HG03378 (cell line): ENCODE measurements around the gene CCDC148.
"Not testable (repeated sequence)": the region's sequence is repeated elsewhere in the genome, so short reads cannot be mapped to it uniquely, and the experiment has no call there.

ENCODE experiments used
- ATAC-seq: cut with Tn5 transposase; IDR thresholded peaks from one replicate; pipeline ENCODE4 v1.9.1; 2021; ENCODE audit warnings: mild to moderate bottlenecking, moderate library complexity; ENCODE audit not compliant: unreplicated experiment

CCDC148 gene

DNA sequence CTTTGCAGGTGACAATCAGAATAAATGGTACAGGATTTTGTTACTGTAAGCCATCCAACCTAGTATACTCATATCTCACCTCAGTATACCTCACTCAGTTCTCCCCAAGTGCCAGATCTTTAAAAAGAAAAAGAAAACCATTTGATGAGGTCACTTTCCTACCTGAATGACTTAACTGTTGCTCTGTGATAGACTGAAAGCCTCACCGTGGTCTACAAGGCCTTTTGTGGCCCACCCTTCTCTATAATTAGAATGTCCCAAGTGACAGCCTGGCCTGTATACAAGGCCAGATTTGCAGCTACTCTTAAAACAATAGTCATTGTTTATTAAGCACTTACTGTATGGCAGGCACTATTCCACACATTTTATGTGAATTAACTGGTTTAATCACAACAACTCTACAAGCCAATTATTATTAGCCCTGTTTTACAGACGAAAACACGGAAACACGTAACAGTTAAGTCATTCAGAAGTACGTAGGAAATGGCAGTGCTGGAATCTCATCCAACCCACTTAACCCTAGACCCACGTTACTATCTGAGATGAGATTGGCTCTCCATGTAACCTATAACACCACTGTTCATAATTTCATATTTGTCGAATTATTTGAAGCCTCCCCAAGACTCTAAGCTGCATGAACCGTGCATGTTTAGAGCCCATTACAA is 28.5 kb upstream of the CCDC148 start:
- peak; percentile 42 for ATAC-seq

DNA sequence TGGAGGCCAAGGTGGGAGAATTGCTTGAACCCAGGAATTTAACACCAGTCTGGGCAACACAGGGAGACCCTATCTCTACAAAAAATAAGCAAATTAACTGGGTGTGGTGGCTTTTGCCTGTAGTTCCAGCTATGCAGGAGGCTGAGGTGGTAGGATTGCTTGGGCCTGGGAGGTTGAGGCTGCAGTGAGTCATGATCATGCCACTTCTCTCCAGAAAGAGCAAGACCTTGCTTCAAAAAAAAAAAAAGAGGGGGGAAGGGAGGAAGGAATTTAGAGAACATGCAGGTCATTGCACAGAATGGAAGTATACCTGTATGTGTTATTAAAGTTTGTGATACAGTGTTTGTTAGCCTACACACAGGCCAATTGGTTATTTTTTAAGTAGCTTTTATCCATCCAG is 26.0 kb upstream of the CCDC148 start:
- no peak for ATAC-seq

DNA sequence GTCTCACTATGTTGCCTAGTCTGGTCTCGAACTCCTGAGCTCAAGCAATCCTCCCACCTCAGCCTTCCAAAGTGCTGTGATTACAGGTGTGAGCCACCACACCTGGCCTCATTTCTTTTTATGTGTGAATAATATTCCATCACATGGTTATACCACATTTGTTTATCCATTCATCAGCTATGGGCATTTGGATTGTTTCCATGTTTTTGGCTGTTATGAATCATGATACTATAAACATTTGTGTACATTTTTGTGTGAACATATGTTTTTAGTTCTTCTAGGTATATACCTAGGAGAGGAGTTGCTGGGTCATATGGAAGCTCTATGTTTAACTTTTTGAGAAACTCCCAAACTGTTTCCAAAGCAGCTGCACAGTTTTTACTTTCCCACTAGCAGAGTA is 24.6 kb upstream of the CCDC148 start:
- no peak for ATAC-seq

DNA sequence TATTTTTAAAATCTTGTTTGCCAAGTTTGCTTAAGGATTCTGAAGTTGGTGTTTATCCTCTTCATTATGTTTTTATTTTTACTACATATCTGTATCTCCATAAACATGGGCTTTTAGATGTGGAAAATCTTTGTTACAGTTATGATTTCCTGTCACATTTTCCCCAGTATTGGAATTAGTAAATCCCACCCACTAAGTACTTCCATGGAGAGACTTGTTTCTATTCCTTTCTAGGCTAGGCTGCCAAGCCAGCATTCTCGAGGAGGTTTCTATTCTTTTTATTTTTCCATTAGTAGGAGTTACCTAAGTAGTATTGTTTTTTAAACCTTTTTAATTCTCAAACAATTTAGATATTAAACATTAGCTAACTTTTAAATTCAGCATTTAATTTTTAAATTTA is 22.3 kb upstream of the CCDC148 start:
- ATAC-seq: no peak

DNA sequence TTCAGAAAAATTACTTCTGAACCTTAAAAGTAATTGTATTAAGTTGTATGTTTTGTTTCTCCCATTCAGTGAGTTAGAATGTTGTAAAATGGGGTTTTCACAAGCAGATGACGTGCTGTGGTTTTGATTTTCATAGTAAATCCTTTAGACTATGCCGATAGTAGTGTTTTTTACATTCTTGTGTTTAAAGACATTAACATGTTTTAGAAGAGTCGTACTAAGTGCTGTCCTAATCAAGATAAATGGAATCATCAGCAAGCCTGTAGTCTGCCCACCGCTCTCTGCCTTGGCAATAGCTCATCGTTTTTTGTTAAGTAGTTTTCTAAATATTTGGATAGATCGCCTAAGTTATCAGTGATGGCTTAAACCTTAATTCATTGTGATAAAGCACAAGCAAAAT is 21.7 kb upstream of the CCDC148 start:
- ATAC-seq: no peak

DNA sequence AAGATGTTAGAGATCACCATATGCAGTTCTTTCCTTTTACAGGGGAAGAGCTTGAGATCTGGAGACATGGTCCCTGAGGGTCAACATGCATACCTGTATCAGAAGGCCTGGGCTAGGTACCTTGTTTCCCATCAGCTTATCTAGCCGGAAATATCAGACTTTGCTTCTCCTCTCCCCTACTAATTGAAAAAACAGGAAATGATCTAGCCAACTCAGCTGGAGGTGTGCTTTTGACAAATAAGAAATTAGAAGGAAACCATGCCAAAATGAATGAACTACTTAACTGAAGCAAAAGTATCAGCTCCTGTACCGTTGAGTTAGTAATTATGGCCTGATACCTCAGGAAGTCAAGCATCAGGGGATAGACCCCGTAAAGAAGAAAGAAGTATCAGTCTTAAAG is 20.6 kb upstream of the CCDC148 start:
- no peak for ATAC-seq

DNA sequence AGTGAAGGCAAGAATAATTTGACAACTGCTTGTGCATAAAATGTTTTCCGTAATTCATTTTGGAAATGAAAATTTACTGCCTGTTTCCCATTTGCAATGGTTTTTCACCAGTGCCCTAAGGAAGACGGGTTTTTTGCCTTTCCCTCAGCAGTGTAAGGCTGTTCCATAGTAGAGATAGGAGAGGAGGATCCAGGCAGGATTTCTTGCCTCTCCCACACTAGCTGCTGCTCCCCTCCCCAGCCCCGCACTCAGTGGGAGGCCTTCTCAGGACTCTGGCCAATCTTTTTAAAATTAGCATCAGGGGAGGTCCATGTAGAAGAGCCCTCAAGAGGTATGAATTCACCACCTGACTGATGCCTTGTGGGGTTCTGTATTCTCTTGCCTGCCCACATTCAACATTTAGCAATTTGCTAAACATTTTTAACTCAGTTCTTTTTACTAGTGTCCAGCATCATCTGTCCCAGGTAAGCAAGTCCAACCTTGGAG is 18.0 kb upstream of the CCDC148 start:
- ATAC-seq: not testable (repeated sequence)

DNA sequence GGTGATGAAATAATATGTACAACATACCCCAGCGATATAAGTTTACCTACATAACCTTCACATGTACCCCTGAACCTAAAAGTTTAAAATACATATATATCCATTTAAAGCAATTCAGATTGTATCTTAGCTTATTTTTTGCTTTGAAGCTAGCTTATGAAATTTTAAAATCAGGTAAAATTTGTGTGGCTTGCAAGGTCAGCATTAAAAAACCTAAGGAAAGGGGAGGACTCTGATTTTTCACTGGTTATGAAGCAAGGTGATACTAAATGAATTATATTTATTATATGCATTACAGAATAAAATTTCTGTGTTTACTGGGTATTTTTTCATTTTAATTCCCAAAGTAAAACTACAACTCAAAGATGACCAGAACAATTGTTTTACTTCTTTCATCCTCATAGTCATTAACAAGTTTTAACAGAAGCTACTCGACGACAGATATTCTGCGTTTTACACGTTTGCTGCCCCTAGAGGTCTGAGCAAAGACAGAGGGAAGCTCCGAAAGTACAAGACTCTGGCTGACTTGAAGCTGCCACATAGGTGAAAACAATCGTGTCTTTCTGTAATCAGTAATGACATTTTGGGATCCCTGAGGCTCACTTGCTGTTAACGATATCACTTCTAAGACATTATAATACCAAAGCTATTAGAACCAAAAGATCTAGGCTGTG is 17.3 kb upstream of the CCDC148 start:
- ATAC-seq: no peak

DNA sequence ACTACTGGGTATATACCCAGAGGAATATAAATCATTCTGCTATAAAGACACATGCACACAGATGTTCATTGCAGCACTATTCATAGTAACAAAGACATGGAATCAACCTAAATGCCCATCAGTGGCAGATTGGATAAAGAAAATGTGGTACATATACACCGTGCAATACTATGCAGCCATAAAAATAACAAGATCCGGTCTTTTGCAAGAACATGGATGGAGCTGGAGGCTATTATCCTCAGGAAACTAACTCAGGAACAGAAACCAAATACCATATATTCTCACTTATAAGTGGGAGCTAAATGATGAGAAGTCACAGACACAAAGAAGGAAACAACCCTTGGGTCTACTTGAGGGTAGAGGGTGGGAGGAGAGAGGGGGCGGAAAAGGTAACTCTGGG is 16.7 kb upstream of the CCDC148 start:
- not testable (repeated sequence) for ATAC-seq

DNA sequence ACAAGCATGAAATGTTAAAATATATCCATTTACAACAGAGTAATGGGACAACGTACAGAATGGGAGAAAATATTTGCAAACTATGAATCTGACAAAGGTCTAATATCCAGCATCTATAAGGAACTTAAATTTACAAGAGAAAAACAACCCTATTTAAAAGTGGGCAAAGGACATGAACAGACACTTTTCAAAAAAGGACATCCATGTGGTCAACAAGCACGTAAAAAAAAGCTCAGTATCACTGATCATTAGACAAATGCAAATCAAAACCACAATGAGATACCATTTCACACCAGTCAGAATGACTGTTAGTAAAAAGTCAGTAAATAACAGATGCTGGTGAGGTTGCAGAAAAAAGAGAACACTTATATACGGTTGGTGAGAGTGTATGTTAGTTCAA is 16.3 kb upstream of the CCDC148 start:
- not testable (repeated sequence) for ATAC-seq

DNA sequence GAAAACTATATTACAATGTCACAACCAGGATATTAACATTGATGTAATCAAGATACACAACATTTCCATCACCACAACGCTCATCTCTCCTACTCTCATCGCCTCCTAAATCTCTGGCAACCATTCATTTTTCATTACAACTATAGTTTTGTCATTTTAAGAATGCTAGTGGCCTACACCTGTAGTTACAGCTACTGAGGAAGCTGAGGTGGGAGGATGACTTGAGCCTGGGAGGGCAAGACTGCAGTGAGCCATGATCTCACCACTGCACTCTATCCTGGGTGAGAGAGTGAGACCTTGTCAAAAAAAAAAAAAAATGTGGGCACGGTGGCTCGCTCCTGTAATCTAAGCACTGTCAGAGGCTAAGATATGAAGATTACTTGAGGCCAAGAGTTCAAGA is 10.7 kb upstream of the CCDC148 start:
- ATAC-seq: no peak

DNA sequence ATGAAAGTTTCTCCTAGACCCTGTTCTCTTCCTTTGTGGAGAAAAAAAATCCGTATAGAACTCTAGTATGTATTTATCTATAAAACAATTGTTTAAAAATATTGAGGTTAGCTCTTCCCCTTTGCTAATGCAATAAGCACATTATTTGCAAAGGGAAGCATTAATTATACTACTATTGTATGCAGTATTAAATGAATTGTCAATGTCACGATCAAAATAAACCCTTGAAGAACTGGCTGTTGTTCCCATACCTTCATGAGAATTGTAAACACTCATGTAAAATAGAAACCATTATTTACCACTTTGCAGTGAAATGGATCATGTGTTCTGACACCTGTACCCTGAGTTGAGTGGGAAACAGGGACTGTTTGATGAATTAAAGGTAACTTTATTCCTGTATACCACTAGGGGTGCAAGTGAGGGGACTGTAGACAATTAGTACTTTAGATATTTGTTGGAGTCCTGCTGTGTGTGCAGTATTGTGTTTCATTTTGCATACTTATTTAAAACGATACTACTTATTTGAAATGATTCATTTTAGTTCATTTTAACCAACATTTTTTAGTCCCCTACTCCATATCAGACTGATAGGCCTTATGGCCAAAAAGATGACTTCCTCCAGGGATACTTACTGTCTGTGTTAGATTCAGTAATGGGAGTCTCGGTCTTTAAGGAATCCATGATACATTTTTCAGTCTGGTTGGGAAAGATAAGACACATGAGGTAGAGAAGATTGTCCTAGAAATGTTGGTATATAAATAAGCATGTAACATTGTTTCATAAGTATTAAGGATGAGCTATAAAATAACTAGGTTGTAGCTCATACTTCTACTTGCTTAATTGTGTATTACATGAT is 8.1 kb upstream of the CCDC148 start:
- ATAC-seq: peak; percentile 79

DNA sequence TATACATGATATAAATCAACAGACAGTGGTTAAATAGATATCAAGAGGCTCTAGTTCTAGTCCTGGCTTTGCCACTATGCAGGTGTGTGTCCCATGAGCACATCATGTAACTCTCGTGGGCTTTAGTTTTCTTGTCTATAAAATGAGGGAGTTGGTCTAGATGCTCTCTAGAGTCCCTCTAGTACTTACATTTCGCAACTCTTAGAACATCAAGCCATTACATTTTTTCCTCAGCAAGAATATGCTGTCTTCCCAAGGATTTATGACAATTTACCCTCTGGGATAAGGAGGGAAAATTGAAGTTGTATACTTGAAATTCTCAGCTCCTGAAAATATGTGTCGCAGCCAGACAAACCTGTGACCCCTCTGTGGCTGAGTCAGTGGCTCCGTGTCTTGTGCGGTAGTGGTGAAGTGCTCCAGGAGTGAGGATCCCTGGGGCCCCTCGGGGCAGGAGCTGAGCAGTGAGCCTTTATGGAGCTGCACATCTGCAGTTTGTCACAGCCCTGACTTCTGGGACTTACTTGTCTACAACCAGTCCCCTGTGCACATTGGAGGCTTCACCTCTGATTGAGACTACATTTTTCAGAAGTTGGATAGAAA is 7.0 kb upstream of the CCDC148 start:
- ATAC-seq: no peak

DNA sequence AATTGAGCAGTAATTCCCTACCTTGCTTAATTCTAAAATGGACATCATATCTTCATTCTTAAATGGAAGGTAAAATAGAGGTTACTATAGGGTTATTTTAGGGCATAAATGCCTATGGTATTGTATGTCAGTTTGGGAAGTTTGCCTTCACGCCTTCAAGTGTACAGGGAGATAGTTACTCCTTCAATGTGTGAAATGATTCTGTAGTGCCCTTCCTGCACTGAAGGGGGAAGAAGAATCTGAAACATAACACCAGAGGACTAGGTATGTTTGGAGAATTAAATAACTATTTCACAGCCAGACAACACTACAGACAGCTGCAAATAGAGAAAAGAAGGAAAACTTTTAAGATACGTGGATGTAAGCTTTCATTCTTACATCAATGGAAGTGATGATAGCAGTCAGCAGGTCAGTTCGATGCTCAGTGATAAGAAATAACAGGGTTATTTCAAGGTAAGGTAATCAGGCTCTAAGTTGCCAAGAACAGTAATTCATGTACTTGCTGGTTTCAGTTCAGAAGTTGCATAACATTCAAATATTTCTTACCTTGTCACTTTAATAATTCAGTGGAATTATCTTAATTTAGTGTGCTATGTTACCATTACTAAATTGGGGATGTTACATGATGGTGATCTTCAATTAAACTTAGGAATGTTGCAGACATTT is 4.2 kb upstream of the CCDC148 start:
- ATAC-seq: no peak

DNA sequence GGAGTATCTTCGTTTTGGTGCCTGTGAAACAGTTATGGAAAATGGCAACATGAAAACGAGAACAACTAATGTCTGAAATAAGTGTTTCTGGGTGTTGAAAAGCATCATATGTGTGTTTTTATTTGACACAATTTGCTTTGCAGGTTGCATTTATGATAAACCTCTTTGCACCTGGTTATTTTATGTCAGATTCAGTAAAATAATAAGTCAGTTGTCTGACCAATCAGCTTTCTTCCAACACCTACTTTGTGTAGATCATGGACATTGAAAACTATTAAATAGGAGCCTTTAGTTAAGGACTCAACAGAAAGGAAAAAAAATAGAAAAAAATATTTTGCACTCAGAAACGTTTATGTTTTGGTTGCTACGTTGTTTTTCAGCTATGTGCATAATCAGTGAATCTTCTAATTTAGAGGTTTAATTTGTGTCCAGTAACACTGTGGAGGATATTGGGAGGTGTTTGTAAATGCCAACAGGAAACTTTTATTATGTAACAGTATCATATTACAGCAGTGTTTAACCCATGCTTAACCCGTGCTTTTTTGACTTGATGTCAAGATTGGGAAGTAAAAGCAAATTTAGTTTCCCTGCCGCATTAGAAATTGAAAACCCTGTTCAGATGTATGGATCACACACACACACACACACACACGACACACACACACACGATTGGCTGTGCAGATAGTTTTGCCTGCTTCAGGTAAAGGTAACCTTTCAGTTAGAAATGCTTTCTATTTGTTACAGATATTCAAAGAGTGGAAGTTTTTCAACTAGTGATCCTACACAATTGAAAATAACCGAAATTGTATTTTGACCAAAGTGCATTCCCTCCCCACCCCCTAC is 2.8 kb upstream of the CCDC148 start:
- no peak for ATAC-seq

DNA sequence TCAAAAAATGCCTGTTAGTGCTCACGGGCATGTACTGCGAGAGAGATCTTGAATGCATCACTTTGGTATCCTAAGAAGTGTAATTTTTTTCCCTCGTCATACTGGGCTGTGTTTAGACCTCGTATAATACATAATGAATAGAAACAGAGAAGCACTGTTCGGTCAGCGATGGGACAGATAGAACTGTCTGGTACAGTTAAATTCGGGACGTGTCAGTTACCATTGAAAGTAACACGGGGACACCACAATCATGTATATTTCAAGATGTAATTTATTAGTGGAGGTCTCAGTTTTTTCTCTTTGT is 2.0 kb upstream of the CCDC148 start:
- no peak for ATAC-seq

DNA sequence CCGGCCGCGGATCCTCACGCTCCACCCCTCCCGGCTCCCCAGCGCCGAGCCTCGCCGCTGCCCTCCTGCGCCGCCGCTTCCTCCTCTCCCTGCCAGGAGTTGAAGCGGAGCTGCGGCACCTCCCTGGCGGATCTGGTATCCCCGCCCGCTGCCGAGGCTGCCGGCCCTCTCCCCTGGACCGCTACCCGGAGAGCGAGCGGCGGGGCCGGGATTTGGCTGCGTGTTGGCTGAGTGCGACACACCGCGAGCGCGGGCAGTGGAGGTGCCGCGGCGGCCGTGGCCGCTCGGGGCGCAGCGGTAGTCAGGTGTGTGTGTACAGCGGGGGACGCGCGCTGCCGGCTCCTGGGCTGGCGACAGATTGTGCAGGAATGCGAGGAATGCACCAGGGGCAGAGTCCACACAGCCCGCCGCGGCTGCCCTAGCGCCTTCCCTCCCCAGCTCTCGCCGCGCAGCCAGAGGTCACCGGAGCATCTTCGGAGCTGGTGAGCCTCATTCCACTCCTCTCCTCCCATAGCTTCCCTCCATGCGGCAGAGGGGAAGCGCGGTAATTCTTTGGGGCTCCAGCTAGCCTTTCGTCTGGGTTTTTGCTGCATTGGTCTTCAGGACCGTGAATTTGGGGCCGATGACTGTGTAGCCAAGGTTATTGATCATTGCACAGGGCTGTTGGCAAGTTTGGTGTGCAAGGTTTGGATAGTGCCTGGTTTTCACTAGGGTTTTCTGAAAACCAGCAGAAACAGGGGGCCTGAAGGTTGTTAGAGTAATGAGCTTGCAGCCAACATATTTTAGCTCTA is 1.5 kb upstream of the CCDC148 start:
- ATAC-seq: peak; percentile 37

DNA sequence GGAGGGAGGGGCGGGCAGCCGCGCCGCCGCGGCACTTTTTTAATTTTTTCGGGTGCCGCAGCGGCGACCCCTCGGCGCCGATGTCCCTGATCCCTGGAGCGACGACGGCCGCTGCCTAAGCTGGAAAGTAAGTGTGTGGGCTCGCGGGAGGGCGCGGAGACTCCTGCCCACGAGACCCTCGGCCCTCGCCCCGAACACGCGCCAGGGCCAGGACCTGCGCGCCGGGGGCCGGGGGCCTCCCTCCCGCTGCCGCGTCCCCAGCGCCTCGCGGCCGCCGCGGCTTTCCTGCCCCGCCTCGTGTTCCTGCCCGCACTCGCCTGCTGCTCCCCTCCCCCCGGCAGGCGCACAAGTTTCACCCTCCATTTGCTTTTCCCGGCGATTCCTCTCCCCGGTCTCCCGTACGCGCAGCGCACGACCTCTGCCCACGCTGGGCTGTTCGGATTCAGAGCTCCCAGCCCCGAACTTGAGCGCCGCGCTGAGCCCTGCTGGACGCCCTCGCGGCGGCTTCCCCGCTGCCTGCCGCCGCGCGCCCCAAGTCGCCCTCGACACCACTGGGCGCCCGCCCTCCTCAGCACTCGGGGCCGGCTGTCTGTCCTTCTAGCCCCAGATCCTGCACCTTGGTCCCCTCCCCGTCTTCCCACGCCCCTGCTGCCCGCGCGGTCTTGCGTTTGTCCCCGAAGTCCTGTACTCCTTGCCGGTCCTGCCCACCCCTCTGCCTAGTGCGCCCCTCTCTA is 706 bp upstream of the CCDC148 start:
- peak; percentile 17 for ATAC-seq

DNA sequence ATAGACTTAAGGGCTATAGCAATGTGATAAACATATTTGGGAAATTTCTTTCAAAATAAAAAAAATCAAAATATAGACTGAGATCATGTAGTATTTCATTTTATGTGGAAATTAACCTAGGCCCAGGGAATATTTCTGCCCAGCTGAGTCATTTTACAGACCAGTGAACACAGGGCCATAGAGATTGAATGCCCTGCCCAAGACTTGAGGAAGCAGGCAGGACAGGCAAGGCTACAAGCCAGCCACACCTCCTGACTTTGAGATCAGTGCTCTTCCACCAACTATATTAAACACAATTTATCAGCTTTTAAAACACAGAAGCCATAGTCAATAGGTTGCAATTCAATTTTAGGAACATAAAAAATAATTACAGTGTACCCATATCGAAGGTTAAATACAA is 12.9 kb downstream of the CCDC148 start:
- no peak for ATAC-seq
